AG04449 (cell line): ENCODE measurements around the gene NEUROD2.

Experiments used
- CTCF ChIA-PET: fragments of 350-600 bp; formaldehyde crosslinking; extraction: SDS; loops from one replicate; lab custom pipeline; 2021; ENCODE audit warnings: antibody characterized with exemption; lab: Yijun Ruan, JAX
- POLR2A ChIA-PET: fragments of 400-600, 350-600 bp; formaldehyde crosslinking; extraction: SDS; loops from one replicate; lab custom pipeline; 2020; ENCODE audit warnings: antibody characterized with exemption, inconsistent platforms; lab: Yijun Ruan, JAX
- DNase-seq: peaks from one replicate; pipeline ENCODE4 v3.0.0-alpha.2; 2010; ENCODE audit warnings: low read depth, low spot score
- H3K4me3 ChIP-seq: 2 replicates; pipeline ENCODE4 v1.5.1; 2011; ENCODE audit warnings: low read depth, mild to moderate bottlenecking, control low read depth, low read length
- CTCF ChIP-seq: IDR thresholded peaks from one replicate; pipeline ENCODE4 v1.5.1; 2011; ENCODE audit warnings: mild to moderate bottlenecking, moderate library complexity, low read length, control low read depth, inconsistent platforms; ENCODE audit not compliant: insufficient read depth; ENCODE audit errors: missing control alignments

NEUROD2 gene

GRCh38 chr17:39633570-39634183 lies 26.0 kb upstream of the NEUROD2 start:
- TF ChIP-seq CTCF: no peak
- no peak for DNase-seq
- ChIA-PET POLR2A (no interaction called here), CTCF (interaction anchor here (0.9 to 28.8 kb wide), 5 partner anchors 7 to 78 kb away, joined by 4 to 822 read pairs (median 781); partner anchors contain the start of genes PPP1R1B and STARD3)
- no peak overlapping the region for H3K4me3 ChIP-seq

DNA sequence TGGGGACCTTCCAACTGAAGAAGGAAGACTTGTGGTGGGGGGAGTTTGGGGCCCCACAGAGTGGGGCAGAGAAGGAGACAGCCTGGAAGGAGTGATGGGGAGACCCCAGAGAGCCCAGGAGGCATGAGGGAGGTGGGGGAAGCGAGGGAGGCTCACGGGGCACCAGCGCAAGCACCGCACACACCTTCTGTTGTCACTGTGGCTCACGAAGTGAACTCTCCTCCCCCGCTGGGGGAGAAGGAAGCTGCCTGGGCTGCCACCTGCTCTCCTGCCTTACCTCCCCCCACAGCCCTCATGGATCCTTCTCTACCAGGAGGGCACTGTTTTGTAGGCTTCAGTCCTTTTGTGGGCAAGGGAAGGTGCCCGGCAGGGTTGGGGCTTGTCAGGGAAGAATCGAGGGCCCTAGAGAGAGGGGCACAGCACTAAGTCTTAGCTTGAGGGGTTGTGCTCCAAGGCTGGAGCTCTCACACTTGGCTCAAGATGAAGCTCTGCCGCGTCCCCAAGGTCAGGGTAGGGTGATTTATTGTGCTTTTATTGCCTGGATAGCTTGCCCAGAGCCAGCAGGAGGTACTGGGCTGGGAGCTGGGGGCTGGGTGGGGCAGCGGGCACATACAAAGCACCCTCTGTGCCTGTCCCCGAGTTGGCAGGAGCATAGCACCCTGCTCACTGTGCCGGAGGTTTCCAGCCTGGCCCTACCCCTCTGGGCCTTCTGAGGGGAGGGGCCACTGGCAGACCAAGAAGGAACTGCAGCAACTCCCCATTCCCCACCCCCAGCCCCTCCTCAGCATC lies 24.6 kb upstream of the NEUROD2 start:
- ChIA-PET POLR2A (interaction anchor here (0.8 kb wide), 1 partner anchor 9 kb away, joined by 3 read pairs; no protein-coding TSS in a partner anchor), CTCF (interaction anchor here (23.3 to 28.8 kb wide), 3 partner anchors 8 to 77 kb away, joined by 781 to 822 read pairs (median 822); partner anchors contain the start of genes PPP1R1B and STARD3)
- H3K4me3 ChIP-seq: no peak overlapping the region
- no peak for TF ChIP-seq CTCF
- DNase-seq: no peak

DNA sequence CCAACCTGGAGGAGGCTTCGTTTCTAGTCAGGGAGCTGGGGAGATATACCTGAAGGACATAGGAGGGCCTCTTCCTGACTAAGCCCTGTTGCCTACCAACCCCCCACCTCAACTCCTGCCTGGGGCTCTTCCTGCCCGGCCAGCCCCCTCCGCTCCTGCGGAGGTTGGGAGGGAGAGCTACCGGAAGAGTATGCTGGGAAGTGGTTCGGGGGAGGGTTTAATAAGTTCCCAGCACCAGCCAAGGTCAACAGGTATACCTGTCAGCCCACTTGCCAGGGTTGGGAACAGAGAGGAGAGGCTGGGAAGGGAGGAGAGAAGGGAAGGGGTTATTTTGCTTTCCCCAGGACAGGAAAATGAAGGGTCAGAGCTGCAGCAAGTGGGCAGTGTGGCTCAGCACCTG lies 23.7 kb upstream of the NEUROD2 start:
- no peak overlapping the region for H3K4me3 ChIP-seq
- POLR2A ChIA-PET: no interaction called here
- DNase-seq: no peak
- CTCF ChIA-PET: interaction anchor here (0.7 to 28.8 kb wide), 7 partner anchors 7 to 98 kb away, joined by 3 to 822 read pairs (median 4); partner anchors contain the start of genes MIEN1, PPP1R1B and STARD3
- no peak for TF ChIP-seq CTCF

DNA sequence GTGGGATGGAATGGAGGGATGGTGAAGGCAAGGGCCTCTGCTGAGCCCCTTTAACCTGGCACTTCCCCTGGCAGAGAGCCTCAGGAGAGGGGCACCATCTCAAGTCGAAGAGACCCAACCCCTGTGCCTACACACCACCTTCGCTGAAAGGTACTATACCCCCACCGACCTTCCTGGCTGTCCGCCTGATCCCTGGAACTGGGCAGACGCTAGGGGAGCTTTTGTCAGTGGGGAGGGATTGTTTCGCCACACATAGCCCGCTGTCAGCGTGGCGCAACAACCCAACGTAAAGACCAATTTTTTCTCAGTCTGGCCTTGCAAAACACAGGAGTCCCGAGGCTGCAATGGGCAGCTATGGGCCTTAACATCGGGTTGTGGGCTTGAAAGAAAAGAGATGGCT lies 22.2 kb upstream of the NEUROD2 start:
- ChIA-PET POLR2A (interaction anchor here (0.6 kb wide), 1 partner anchor 364 kb away, joined by 4 read pairs; no protein-coding TSS in a partner anchor), CTCF (interaction anchor here (1.5 to 28.8 kb wide), 4 partner anchors 6 to 74 kb away, joined by 3 to 822 read pairs (median 802); partner anchors contain the start of genes PPP1R1B and STARD3)
- no peak for DNase-seq
- TF ChIP-seq CTCF: no peak
- H3K4me3 ChIP-seq: no peak overlapping the region

GRCh38 chr17:39629494-39629880 lies 21.8 kb upstream of the NEUROD2 start:
- DNase-seq: no peak
- CTCF ChIA-PET: interaction anchor here (1.5 to 28.8 kb wide), 5 partner anchors 5 to 74 kb away, joined by 3 to 822 read pairs (median 781); partner anchors contain the start of genes PNMT, PPP1R1B, STARD3 and TCAP
- POLR2A ChIA-PET: no interaction called here
- no peak for TF ChIP-seq CTCF
- H3K4me3 ChIP-seq: no peak overlapping the region
